Measurements from ENCODE around the gene ADAMTS9. TPM values are rescaled to one million over a fixed set of nuclear protein-coding genes. Genes with fewer than 3 reads are reported as not detected.

The ADAMTS9 gene
- total RNA-seq, 1 donor from 2014 or later = 74.1 TPM

GRCh38 chr3:64726414-64727090, 38.8 kb upstream of the ADAMTS9 start:
- no peaks in the 10 kb centered on the region for H3K9me3 ChIP-seq
- no peak overlapping the region for H3K4me3 ChIP-seq
- no peak for DNase-seq (ENCODE audit: low spot score in 2 of 2)
- no peaks in the 10 kb centered on the region for H3K36me3 ChIP-seq
- H3K27ac ChIP-seq = no peak overlapping the region
- H3K27me3 ChIP-seq = no peaks in the 10 kb centered on the region
- TF ChIP-seq, protein P1, sequence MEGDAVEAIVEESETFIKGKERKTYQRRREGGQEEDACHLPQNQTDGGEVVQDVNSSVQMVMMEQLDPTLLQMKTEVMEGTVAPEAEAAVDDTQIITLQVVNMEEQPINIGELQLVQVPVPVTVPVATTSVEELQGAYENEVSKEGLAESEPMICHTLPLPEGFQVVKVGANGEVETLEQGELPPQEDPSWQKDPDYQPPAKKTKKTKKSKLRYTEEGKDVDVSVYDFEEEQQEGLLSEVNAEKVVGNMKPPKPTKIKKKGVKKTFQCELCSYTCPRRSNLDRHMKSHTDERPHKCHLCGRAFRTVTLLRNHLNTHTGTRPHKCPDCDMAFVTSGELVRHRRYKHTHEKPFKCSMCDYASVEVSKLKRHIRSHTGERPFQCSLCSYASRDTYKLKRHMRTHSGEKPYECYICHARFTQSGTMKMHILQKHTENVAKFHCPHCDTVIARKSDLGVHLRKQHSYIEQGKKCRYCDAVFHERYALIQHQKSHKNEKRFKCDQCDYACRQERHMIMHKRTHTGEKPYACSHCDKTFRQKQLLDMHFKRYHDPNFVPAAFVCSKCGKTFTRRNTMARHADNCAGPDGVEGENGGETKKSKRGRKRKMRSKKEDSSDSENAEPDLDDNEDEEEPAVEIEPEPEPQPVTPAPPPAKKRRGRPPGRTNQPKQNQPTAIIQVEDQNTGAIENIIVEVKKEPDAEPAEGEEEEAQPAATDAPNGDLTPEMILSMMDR (IDR thresholded peaks at IDR 0.05) = no peak
- intact Hi-C loops (cut with DNase I) = no loop called here
- H3K4me1 ChIP-seq = peaks cover 2 to 25% of the 10 kb centered on the region in 2 donors

GRCh38 chr3:64718976-64719375, 31.2 kb upstream of the ADAMTS9 start:
- intact Hi-C loops (cut with DNase I) = no loop called here

GRCh38 chr3:64717872-64718613, 30.2 kb upstream of the ADAMTS9 start:
- intact Hi-C loops (cut with DNase I) = loop anchor here (2.0 kb wide), 1 partner anchor 29 kb away; no protein-coding TSS in a partner anchor
- no peak for DNase-seq (ENCODE audit: low spot score in 2 of 2)
- peaks cover 6 to 44% of the 10 kb centered on the region in 2 donors for H3K4me1 ChIP-seq
- H3K4me3 ChIP-seq = no peak overlapping the region
- H3K36me3 ChIP-seq = no peaks in the 10 kb centered on the region
- H3K9me3 ChIP-seq = no peaks in the 10 kb centered on the region
- peak overlapping the region; percentile 79 for H3K27ac ChIP-seq
- no peaks in the 10 kb centered on the region for H3K27me3 ChIP-seq
- TF ChIP-seq, protein P1 (IDR thresholded peaks at IDR 0.05) = peak in 2 of 3 experiments; percentile 17 to 30

More at GRCh38 chr3:64718976-64719375, 31.2 kb upstream of the ADAMTS9 start:
- TF ChIP-seq, protein P1 (IDR thresholded peaks at IDR 0.05) = no peak
- Histone ChIP-seq H3K36me3 (no peaks in the 10 kb centered on the region), H3K27ac (peak overlapping the region; percentile 79), H3K4me1 (peaks cover 6 to 44% of the 10 kb centered on the region in 2 donors), H3K27me3 (no peaks in the 10 kb centered on the region), H3K4me3 (no peak overlapping the region), H3K9me3 (no peaks in the 10 kb centered on the region)
- no peak for DNase-seq (ENCODE audit: low spot score in 2 of 2)

DNA sequence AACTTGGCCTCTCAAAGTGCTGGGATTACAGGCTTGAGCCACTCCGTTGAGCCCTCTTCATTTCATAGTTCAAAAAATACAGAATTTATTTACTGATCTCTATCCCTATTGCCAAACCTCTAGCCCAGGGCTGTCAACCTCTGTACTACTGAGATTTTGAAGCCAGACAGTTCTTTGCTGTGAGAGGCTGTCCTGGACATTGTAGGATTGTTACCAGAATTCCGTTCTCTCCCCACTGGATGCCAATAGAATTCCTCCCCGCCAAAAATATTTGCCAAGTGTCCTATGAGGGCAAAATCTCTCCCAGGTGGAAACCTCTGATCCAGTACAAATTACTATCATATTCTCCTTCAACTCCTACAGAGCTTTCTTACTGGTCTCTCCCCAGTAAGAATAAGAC, 29.6 kb upstream of the ADAMTS9 start:
- H3K4me1 ChIP-seq = peaks cover 6 to 46% of the 10 kb centered on the region in 2 donors
- TF ChIP-seq, protein P1 (IDR thresholded peaks at IDR 0.05) = no peak
- H3K36me3 ChIP-seq = no peaks in the 10 kb centered on the region
- H3K9me3 ChIP-seq = no peaks in the 10 kb centered on the region
- intact Hi-C loops (cut with DNase I) = loop anchor here (2.0 kb wide), 1 partner anchor 29 kb away; no protein-coding TSS in a partner anchor
- H3K4me3 ChIP-seq = no peak overlapping the region
- H3K27ac ChIP-seq = peak overlapping the region; percentile 79
- H3K27me3 ChIP-seq = no peaks in the 10 kb centered on the region
- DNase-seq (ENCODE audit: low spot score in 2 of 2) = no peak

DNA sequence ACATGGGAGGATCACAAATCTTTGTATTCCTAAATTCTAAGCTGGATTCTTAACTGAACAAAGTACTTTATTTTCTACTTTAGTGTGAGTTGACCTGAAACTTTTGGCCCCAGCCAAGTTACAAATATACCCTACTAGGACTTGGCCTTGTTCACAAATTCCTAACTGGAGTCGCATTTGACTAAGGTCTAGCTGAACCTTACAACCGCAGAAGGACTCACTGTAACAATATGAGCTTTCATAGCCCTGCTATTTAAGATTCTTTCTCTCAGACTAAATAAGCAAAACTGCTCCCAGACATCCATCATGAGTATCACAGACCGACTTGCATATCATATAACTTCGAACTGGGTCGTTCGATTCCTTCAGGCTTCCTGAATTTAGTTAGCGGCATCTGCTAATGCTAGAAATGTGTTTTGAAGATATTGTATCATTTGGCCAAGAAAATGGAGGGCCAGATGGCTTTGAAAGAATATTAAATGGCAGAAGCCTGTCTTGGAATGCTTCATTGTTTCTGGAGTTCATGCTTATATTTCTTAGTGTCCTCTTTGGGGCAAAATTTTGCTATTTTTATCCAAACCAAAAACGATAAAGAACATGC, 28.4 kb upstream of the ADAMTS9 start:
- TF ChIP-seq, protein P1 (IDR thresholded peaks at IDR 0.05) = no peak
- H3K4me1 ChIP-seq = peaks cover 6 to 50% of the 10 kb centered on the region in 2 donors
- H3K9me3 ChIP-seq = no peaks in the 10 kb centered on the region
- DNase-seq (ENCODE audit: low spot score in 2 of 2) = no peak
- H3K27me3 ChIP-seq = no peaks in the 10 kb centered on the region
- peak overlapping the region; percentile 79 for H3K27ac ChIP-seq
- intact Hi-C loops (cut with DNase I) = loop anchor here (2.0 kb wide), 1 partner anchor 27 kb away; no protein-coding TSS in a partner anchor
- peak overlapping the region in 1 of 2 donors; percentile 16 for H3K4me3 ChIP-seq
- no peaks in the 10 kb centered on the region for H3K36me3 ChIP-seq

Measured in ascending aorta (tissue), 2 donors.